GM12865 (cell line): Measurements from ENCODE around the gene P2RY11.

Source experiments
- DNase-seq: peaks from one replicate; pipeline ENCODE4 v3.0.0; 2010; ENCODE audit warnings: low read depth
- H3K4me3 ChIP-seq: 2 replicates; pipeline ENCODE4 v1.5.1; 2011; ENCODE audit warnings: mild to moderate bottlenecking, low read depth, low read length, control low read depth
- TF ChIP-seq, protein P1 (sequence below): IDR thresholded peaks from 2 replicates; pipeline ENCODE4 v1.5.1; 2011; ENCODE audit warnings: low read length, control low read depth, low read depth, inconsistent platforms; ENCODE audit not compliant: insufficient read depth; ENCODE audit errors: missing control alignments

The P2RY11 gene

DNA sequence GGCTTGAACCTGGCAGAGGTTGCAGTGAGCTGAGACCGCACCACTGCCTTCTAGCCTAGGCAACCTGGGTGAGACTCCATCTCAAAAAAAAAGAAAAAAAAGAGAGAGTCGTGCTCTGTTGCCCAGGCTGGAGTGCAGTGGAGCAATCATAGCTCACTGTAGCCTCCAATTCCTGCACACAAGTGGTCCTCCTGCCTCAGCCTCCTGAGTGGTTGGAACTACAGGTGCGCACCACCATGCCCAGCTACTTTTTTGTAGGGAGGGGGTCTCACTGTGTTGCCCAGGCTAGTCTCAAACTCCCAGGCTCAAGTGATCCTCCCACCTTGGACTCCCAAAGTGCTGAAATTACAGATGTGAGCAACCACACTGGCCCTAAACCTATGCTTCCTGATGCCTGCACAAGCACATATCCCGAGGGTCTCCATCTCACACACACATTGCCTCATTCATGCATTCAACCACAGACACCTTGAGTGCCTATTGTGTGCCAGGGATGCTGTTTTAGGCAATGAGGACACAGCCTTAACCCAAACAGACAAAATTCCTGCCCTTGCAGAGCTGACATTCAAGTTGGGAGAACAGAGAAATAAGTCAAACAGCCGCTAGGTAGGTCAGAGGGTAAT is 11.2 kb upstream of the P2RY11 start:
- peak overlapping the region; percentile 71 for H3K4me3 ChIP-seq
- DNase-seq, result no peak
- TF ChIP-seq, protein P1, sequence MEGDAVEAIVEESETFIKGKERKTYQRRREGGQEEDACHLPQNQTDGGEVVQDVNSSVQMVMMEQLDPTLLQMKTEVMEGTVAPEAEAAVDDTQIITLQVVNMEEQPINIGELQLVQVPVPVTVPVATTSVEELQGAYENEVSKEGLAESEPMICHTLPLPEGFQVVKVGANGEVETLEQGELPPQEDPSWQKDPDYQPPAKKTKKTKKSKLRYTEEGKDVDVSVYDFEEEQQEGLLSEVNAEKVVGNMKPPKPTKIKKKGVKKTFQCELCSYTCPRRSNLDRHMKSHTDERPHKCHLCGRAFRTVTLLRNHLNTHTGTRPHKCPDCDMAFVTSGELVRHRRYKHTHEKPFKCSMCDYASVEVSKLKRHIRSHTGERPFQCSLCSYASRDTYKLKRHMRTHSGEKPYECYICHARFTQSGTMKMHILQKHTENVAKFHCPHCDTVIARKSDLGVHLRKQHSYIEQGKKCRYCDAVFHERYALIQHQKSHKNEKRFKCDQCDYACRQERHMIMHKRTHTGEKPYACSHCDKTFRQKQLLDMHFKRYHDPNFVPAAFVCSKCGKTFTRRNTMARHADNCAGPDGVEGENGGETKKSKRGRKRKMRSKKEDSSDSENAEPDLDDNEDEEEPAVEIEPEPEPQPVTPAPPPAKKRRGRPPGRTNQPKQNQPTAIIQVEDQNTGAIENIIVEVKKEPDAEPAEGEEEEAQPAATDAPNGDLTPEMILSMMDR, result no peak

DNA sequence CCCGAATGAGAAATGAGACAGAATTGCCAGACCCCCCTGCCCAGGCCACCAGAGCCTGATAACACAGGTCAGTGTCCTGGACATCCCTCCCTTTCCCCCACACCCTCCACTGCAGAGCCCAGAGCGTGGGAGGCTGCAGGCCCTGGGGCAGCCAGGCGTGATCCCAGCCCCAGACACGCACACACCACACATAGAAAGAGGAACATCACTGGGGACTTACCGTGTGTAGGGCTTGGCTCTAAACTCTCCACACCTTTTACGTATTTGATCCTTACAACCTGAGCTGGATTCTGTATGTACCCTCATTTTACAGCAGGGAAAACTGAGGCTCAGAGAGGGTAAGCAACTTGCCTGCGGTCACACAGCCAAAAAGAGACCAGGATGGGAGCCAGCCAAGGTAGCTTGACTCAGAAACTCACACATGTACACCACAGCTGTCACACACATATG is 8.7 kb upstream of the P2RY11 start:
- DNase-seq, result peak; percentile 93
- H3K4me3 ChIP-seq, result peak overlapping the region; percentile 71
- TF ChIP-seq, protein P1, result no peak

DNA sequence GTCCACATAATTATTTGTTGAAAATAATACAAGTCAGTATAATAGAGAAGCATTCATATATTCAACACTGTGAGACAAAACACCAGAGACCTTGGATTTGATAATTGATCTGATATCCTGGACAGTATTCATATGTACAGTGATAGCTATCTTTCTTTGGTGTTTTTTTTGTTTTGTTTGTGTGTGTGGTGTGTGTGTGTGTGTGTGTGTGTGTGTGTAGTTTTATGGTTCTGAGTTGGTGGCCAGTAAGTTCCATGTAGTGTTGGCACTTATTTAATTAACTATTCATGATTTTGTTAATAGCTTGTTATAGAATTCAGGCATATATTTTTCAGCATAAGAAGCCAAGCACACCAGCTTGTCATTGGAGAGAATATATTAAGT is 7.4 kb upstream of the P2RY11 start:
- no peak for DNase-seq
- peak overlapping the region; percentile 58 for H3K4me3 ChIP-seq
- TF ChIP-seq, protein P1, result no peak

DNA sequence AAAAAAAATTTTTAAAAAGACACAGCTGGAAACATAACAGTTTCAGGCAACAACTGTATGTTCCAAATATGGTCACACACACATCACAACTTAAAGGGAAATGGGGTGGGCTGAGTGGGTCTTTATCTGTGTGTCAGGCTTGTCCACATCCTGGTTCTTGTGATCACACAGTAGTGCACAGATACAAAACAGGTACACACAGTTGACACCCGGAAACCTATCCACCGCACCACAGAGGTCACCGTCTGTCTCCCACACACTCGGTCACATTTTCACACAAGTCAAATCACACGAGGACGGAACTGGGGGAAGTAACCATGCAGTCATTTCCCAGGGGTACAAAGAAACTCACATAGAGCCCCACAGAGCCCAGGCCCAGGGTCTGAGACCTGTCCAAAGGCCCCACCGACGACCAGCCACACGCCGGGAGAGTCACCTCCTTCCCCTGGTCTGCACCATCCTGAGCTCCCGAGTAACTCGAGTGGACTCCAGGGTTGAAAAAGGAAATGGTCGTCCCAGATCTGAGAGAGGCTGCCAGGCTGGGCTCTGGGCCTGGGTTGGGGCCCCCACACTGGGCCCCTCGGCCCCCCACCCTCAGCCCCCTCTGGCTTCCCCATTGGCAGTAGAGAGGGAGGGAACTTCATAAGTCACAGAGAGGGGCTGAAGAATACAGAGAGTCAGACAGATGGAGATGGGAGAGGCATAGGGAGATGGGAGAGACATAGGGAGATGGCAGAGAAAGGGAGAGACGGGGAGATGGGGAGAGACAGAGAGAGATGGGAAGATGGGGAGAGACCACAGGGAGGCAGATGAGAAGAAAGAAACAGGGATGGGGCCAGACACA is 6.6 kb upstream of the P2RY11 start:
- TF ChIP-seq, protein P1, result no peak
- DNase-seq, result peak; percentile 98
- peak overlapping the region; percentile 91 for H3K4me3 ChIP-seq

DNA sequence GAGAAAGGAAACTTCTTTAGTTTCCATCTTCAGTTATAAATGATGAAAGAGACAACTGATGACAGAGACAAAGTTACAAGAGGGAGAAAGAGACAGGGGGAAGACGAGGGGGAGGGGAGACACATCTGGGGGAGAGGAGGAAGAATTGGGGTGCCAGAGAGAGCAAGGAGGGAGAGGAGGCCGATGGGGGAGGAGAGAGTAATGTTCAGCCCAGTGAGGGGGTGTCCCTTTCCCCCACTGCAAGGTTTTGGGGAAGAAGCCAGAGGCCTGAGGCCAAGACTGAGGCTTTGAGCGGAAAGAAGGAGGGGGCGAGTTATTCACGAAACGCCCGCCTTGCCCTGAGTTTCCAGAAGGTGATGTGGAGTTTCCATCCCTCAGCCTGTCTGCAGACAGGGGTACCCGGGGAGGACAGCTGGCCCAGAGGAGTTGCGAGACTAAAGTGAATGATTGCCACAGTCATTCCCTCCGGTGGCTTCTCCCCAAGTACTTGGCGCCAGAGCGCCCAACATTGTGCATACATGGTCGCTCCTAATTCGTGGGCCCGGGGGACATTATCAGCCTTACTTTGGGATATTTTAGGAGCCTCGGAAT is 5.9 kb upstream of the P2RY11 start:
- peak overlapping the region; percentile 91 for H3K4me3 ChIP-seq
- peak; percentile 85 for DNase-seq
- TF ChIP-seq, protein P1, result no peak

DNA sequence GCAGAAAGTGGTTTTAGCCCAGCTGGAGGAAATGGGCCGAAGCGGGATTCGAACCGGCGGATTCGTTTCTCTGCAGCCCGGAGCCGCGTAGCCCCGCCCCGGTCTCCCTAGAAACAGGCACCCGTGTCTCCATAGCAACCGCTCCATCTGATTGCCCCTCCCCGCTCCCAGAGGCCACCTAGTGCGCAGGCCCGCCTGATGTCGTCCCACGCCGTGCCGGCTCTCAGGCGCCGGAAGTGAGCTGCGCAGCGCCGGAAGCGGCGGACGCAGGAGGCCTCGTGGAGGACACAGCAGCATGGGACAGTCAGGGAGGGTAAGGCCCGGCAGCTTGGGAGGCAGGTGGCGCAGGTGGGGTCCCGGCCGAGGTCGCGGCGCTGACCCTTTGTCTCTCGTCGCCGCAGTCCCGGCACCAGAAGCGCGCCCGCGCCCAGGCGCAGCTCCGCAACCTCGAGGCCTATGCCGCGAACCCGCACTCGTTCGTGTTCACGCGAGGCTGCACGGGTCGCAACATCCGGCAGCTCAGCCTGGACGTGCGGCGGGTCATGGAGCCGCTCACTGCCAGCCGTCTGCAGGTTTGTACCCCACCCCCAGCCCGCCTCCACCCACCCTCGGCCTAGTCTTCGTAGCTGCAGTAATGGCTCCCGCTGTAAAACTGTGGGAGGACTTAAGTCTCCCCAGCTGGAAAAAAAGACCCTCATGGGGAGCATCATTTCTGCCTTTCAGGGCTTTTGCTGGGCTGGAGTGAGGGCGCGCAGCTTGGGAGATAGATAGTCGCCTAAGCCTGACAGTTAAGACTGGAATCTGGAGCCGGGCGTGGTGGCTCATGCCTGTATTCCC is 5.2 kb upstream of the P2RY11 start, which contains the start of gene PPAN:
Gene PPAN, plus strand, starts transcription at position 263 of the 837 bp plus-strand sequence. Its CDS starts 33 bp downstream, at position 296.
- peak within 1 kb of the TSS; percentile 91 for H3K4me3 ChIP-seq
- TF ChIP-seq, protein P1, result no peak
- peak; percentile 100 for DNase-seq
